GM12865 (cell line): Measurements from ENCODE around the gene ABHD6.
A peak's percentile ranks its signal among the peaks of the same experiment; 100 is the strongest.

Source experiments
- DNase-seq: peaks from one replicate; pipeline ENCODE4 v3.0.0; 2010; ENCODE audit warnings: low read depth
- H3K4me3 ChIP-seq: 2 replicates; pipeline ENCODE4 v1.5.1; 2011; ENCODE audit warnings: mild to moderate bottlenecking, low read depth, low read length, control low read depth
- CTCF ChIP-seq: IDR thresholded peaks from 2 replicates; pipeline ENCODE4 v1.5.1; 2011; ENCODE audit warnings: low read length, control low read depth, low read depth, inconsistent platforms; ENCODE audit not compliant: insufficient read depth; ENCODE audit errors: missing control alignments

ABHD6 gene

GRCh38 chr3:58237238-58237940 lies at the start of gene ABHD6:
ABHD6 (plus strand) TSS chr3:58237792; CDS start chr3:58256587, 18,795 bp downstream.
- DNase-seq = peak; percentile 81
- TF ChIP-seq CTCF = peak; percentile 17
- H3K4me3 ChIP-seq = peak within 1 kb of the TSS; percentile 98

- no peak overlapping the region for H3K4me3 ChIP-seq
- no peak for DNase-seq
- TF ChIP-seq CTCF = no peak
Measured at GRCh38 chr3:58188173-58188564, 49.4 kb upstream of the ABHD6 start.

- DNase-seq = no peak
- no peak for TF ChIP-seq CTCF
- H3K4me3 ChIP-seq = no peak overlapping the region
Measured at GRCh38 chr3:58188921-58189451, 48.6 kb upstream of the ABHD6 start.

GRCh38 chr3:58189691-58190090 lies 47.9 kb upstream of the ABHD6 start:
- no peak overlapping the region for H3K4me3 ChIP-seq
- no peak for TF ChIP-seq CTCF
- DNase-seq = no peak

- no peak overlapping the region for H3K4me3 ChIP-seq
- no peak for DNase-seq
- TF ChIP-seq CTCF = no peak
Measured at GRCh38 chr3:58190291-58190690, 47.3 kb upstream of the ABHD6 start.

- DNase-seq = no peak
- no peak overlapping the region for H3K4me3 ChIP-seq
- no peak for TF ChIP-seq CTCF
Measured at GRCh38 chr3:58190882-58191281, 46.7 kb upstream of the ABHD6 start.
